Muscle of back (tissue), 11 donors: Measurements from ENCODE around the gene TLK2. TPM values are rescaled to one million over a fixed set of nuclear protein-coding genes. Genes with fewer than 3 reads are reported as not detected.
"Not testable (repeated sequence)": the region's sequence is repeated elsewhere in the genome, so short reads cannot be mapped to it uniquely, and the experiment has no call there.

ENCODE experiments used
- DNase-seq, 3 donors: peaks; one replicate each; pipeline versions ENCODE4 v3.0.0 to v3.0.0-alpha.2; 2013
- polyA plus RNA-seq, 10 donors: library from polyadenylated mRNA; unstranded; fragments of 120-200 nt; gene quantifications; one replicate each; pipeline ENCODE4 v1.2.1, GENCODE V29; 2013; ENCODE audit not compliant: insufficient read length in 10 of 10

TLK2 gene
- polyA plus RNA-seq, 10 donors = 41.4 to 55.3 (median 44.5) TPM

DNA sequence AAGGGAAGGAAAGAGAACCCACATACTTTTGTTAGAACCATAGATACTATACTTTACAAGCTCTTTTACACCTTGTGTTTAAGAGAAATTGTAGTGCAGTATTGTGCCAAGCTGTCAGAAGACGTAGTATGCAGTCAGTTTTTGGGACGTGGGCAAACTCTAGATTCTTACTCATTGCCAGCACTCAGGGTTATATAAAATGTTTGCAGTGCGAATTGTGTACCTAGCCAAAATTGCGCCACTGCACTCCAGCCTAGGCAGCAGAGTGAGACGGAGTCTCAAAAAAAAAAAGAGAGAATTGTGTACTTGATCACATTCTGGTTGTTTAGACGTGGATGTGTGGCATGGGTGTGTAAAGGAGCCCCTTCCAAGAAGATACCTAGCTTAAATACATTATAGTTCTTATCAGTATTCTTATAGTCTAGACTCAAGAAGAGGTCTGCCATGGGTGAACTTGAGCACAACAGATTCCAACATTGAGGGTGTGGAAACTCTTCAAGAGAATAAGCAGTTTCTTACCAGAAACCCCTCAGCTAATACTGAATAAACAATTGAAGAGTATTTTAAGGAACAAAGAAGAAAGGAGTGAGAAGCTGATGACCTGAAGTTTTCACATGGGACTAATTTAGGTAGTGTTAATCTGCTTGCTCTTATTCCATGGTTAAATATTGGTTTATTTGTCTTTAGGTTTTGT is 121.5 kb downstream of the TLK2 start:
- DNase-seq = no peak

DNA sequence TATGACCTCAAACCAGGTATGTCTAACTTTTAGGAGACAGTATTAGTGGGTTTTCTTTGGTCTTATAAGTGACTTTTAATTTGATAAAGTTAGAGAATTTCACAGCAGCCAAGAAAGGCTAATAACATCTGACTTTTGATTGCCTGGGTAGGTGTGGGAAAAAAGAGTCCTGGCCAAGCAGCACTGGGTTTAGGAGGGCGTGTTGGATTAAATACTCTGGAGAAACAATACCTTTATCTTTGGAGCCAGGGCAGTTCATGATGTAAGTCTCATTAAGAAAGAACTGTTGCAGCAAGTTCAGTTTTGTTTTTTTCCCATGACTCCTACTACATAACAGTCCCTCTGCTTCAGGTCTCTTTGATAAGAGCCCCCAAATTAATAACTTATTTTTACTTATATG is 122.2 kb downstream of the TLK2 start:
- DNase-seq = no peak

DNA sequence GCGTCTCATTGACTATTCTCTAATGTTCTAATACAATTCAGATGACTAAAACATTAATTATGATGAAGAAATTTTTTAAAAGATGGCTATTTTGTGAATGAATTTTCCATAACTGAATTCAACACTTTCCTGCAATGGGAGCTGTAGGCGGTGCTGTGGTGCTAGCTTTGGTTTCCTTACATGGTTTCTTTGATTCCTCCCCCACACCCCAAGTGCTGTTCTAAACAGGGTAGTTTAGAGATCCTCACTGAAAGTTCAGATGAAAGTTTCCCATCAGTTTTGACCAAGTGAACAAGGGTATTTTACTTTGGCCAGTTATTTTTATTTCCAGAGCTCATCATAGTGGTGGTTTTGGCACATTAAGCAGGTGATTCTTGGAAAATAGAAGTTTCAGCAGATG is 122.8 kb downstream of the TLK2 start:
- peak in 1 of 3 donors; percentile 52 for DNase-seq

GRCh38 chr17:62603783-62604182 is 125.2 kb downstream of the TLK2 start:
- DNase-seq = not testable (repeated sequence)

- DNase-seq = no peak
Observed at GRCh38 chr17:62605588-62605987, 127.0 kb downstream of the TLK2 start.

DNA sequence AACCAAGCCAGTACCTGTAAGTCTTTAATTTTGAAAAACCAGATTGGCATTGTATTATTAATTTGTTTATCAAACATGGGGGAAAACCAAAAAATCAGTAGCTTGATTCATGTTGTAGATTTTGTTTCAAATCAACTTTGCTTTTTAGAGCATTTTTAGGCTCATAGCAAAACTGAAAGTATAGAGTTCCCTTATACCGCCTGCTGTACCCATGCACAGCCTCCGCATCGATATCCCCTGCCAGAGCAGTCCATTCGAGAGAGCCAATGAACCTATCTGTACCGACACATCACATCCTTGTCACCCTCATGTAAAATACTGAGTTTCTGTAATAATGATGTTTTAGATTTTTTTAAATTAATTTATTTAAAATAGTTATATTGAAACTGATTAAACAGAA is 132.7 kb downstream of the TLK2 start:
- no peak for DNase-seq

DNA sequence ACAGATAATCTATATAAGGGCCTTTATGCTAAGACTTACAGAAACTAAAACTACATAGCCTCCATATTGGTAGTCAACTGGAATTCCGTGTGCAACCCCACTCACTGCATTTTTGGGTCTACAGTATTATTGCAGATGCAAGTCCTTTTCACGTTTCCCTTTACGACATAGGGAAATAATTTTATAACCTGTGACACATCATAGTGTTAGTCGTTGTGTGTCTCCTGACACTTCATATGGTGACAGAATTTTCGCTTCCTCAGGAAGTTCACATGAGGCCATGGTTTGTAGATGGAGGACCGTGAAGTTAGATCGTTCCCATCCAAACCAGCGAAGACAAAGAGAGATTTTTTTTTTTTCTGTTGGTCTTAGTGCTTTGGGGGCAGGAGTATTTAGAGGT is 133.1 kb downstream of the TLK2 start:
- no peak for DNase-seq

- not testable (repeated sequence) for DNase-seq
Observed at GRCh38 chr17:62612289-62612688, 133.7 kb downstream of the TLK2 start.

- DNase-seq = peak in 1 of 3 donors; percentile 33
Observed at GRCh38 chr17:62613095-62613494, 134.5 kb downstream of the TLK2 start.

GRCh38 chr17:62614142-62614541 is 135.5 kb downstream of the TLK2 start:
- DNase-seq = peak; percentile 86 to 93 (median 92)

GRCh38 chr17:62615503-62615902 is 136.9 kb downstream of the TLK2 start:
- DNase-seq = no peak

- peak in 1 of 3 donors; percentile 58 for DNase-seq
Observed at GRCh38 chr17:62616993-62617893, 138.6 kb downstream of the TLK2 start.

DNA sequence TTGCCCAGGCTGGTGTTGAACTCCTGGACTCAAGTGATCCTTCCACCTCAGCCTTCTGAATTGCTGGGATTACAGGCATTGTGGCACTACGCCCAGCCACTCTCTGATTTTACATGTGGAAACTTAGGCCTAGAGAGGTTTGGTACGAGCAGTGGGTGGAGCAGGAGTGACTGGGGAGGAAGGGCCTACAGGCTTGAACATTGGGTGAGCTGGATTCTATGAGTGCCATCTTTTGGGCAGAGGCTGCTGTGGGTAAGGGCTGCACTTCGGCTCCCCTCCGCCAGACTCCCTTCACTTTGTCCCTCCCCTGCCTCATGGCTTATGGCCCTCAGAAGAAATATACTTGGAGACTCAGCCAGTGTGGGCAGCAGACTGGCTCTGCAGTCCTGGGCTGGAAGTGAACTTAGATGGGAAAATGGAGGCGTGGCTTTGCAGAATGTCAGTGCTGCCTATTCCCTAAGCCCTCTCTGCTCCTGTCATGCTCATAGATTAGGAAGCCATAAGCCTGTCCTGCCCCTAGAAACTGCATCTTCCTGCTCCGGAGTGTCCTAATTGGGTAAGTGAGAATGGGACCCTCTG is 139.4 kb downstream of the TLK2 start:
- DNase-seq = peak in 1 of 3 donors; percentile 63

- peak in 2 of 3 donors; percentile 67 to 88 for DNase-seq
Observed at GRCh38 chr17:62618647-62619416, 140.2 kb downstream of the TLK2 start.

DNA sequence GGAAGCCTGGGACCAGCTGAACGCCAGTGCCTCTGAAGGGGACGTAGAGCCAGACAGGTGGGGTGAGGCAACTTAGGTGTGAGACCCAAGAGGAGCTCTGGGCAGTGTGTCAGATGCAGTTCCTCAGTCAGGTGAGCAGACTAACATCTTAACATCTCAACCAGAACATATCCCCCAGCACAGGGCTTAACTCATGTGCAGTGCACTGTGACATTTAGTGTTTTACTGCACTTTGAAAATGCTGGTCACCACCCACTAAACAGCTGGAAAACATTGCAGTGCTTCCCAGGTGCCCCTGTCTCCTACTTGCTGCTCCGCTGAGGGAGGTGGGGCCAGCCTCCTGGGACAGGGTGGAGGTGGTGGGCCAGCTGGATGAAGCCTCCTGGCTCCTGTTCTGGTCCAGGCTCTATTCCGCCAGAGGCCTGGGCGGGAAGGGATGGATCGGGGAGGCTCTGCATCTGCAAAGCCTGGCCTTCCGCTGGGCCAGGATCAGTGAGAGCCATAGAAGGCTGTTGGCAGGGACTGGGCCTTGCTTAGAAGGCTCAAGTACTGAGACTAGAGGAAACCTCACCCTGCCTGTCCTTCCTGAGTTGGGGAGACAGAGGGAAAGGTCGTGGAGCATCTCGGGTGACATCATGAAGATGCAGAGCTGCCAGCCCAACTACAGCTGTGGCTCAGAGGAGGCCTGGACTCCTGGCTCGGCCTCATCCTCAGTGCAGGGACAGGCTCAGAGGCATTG is 141.0 kb downstream of the TLK2 start:
- DNase-seq = peak in 2 of 3 donors; percentile 56 to 80

- no peak for DNase-seq
Observed at GRCh38 chr17:62621223-62621622, 142.6 kb downstream of the TLK2 start.

DNA sequence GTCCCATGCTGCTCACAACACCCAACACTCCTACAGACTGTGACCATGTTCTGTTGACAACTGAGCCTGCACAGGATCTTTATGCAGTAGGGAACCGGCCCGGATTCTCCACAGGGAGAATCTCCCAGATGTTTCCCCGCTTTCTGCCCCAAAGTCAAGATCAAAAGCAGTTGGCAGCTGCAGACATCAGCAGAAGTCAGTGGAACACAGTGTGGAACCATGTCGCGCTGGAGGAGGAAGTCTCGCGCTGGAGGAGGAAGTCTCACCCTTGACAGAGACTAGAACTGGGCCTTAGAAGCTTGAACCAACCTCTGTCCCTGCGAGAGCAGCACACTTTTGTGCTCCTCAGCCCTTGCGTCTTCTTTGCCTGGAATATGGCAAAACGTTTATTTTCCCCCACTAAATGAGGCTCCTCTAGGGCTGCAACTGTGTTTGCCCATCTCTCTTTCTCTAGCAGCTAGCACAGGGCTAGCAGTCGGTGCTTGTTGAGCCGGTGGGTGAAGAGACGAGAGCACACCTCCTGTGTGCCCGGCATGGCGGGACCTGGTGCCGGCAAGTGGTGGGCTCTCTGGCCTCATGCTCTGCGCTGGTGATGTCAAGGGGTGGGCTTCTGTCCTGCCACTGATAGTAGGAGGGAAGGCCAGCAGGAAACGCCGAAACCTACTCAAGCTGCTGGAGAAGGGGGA is 146.7 kb downstream of the TLK2 start:
- DNase-seq = no peak

DNA sequence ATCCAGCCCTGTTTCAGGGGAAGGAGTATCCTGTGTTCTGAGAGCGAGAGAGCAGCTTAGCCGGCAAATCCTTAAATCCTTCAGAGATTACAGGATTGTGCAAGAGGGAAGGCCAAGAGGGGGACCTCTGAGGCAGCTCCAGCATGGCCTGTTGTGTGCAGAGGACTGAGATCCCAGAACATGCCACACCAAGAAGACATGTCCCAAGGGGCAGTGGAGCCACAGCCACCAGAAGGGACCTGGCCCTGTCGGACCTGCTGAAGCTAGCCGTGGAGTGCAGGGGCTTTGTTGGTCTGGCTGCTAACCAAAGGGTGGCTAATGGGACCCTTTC is 147.2 kb downstream of the TLK2 start:
- DNase-seq = peak in 1 of 3 donors; percentile 47

DNA sequence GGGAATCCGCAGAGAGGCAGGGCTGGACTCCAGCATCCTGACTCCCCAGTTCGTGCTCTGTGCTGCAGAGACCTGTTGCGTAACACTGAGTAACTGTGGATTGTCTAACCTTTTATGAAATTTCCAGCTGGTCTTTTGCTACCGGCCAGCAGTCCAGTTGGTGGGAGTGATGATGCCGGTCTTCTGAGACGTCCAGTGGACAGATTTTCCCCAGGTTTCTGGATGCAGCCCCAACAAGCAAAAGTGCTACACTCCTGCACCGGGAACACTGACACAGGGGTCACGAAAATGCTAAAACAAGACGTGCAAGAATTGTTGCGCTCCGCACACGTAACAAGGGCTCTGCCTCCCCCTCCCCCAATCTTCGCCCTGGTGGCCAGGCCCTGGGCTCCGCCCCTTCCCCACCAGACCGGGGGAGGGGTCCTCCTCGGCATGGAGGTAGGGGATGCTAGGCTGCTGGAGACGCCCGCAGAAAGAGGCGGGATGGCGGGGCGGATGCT is 148.1 kb downstream of the TLK2 start:
- peak; percentile 70 to 96 (median 88) for DNase-seq

DNA sequence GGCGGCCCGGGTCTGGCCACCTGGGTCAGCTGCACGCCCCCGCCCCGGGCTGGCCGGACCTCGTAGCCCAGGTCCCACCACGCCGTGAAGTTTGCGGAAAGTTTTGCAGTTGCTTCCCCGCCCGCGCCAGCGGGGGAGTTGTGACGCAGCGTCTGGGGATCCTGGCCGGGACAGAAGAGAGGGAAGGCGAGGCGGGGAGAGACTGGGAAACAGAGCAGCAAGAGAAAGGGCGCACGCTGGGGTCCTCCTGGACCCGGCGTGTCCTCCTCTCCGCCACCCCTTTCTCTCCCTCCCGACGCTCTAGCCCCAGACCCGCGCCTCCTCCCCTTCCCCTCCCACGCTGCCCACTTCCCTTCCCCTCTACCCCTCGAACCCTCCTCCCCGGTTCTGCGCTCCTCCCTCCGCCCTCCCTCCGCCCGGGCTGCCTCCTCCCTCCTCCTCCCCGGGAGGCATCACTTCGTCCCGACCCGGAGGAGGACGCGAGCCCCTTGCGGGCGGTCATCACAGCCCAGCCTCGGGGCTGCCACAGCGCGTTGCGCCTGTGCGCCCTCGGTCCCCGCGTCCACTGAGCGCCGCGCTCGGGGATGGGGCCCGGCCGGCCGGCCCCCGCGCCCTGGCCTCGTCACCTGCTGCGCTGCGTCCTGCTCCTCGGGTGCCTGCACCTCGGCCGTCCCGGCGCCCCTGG is 148.7 kb downstream of the TLK2 start, which contains the start of gene MRC2:
TSS of gene MRC2 (plus strand) at position 452 of the 685 bp plus-strand sequence. CDS start at position 585, 133 bp downstream.
- peak; percentile 70 to 96 (median 89) for DNase-seq
